ENCODE measurements around the gene GUCY2D. TPM values are rescaled to one million over a fixed set of nuclear protein-coding genes. Genes with fewer than 3 reads are reported as not detected.
A peak's percentile ranks its signal among the peaks of the same experiment; 100 is the strongest.

The GUCY2D gene
- total RNA-seq, 2 experiments from 2014 or later = not detected

GRCh38 chr17:7997186-7997585 lies 5.2 kb upstream of the GUCY2D start:
- H3K36me3 Mint-ChIP-seq = no peaks in the 10 kb centered on the region
- H3K9me3 Mint-ChIP-seq (ENCODE audit: low read depth) = no peaks in the 10 kb centered on the region
- CTCF ChIA-PET = interaction anchor here (0.7 to 2.7 kb wide), 26 partner anchors 8 to 253 kb away, joined by 3 to 14 read pairs (median 4); partner anchors contain the start of genes NAA38 and RNF227
- peaks cover 7% of the 10 kb centered on the region for H3K4me1 Mint-ChIP-seq
- no peak overlapping the region for H3K27ac Mint-ChIP-seq
- peaks cover 49% of the 10 kb centered on the region for H3K27me3 Mint-ChIP-seq
- ATAC-seq = peak; percentile 77
- peak; percentile 72 for DNase-seq
- no peak overlapping the region for H3K4me3 Mint-ChIP-seq

- CTCF ChIA-PET = interaction anchor here (0.9 to 2.3 kb wide), 7 partner anchors 13 to 138 kb away, joined by 3 to 15 read pairs (median 4); no protein-coding TSS in a partner anchor
- peaks cover 6% of the 10 kb centered on the region for H3K4me1 Mint-ChIP-seq
- H3K9me3 Mint-ChIP-seq (ENCODE audit: low read depth) = no peaks in the 10 kb centered on the region
- peaks cover 59% of the 10 kb centered on the region for H3K27me3 Mint-ChIP-seq
- H3K27ac Mint-ChIP-seq = no peak overlapping the region
- H3K4me3 Mint-ChIP-seq = no peak overlapping the region
- DNase-seq (no peak), ATAC-seq (no peak)
- no peaks in the 10 kb centered on the region for H3K36me3 Mint-ChIP-seq
These were observed 542 bp downstream of the GUCY2D start for GRCh38 chr17:8002721-8003593.

- peaks cover 6% of the 10 kb centered on the region for H3K4me1 Mint-ChIP-seq
- no peak for ATAC-seq
- CTCF ChIA-PET = interaction anchor here (1.1 to 2.0 kb wide), 3 partner anchors 11 to 38 kb away, joined by 3 to 7 read pairs (median 5); no protein-coding TSS in a partner anchor
- DNase-seq = no peak
- no peaks in the 10 kb centered on the region for H3K36me3 Mint-ChIP-seq
- no peaks in the 10 kb centered on the region for H3K9me3 Mint-ChIP-seq (ENCODE audit: low read depth)
- no peak overlapping the region for H3K4me3 Mint-ChIP-seq
- no peak overlapping the region for H3K27ac Mint-ChIP-seq
- peaks cover 55% of the 10 kb centered on the region for H3K27me3 Mint-ChIP-seq
These were observed 1.3 kb downstream of the GUCY2D start for GRCh38 chr17:8003594-8004181.

- no peak for ATAC-seq
- H3K9me3 Mint-ChIP-seq (ENCODE audit: low read depth) = no peaks in the 10 kb centered on the region
- no peaks in the 10 kb centered on the region for H3K36me3 Mint-ChIP-seq
- peaks cover 50% of the 10 kb centered on the region for H3K27me3 Mint-ChIP-seq
- DNase-seq = no peak
- peaks cover 6% of the 10 kb centered on the region for H3K4me1 Mint-ChIP-seq
- no peak overlapping the region for H3K4me3 Mint-ChIP-seq
- CTCF ChIA-PET = interaction anchor here (0.7 to 2.0 kb wide), 7 partner anchors 11 to 55 kb away, joined by 3 to 7 read pairs (median 3); no protein-coding TSS in a partner anchor
- no peak overlapping the region for H3K27ac Mint-ChIP-seq
These were observed 2.5 kb downstream of the GUCY2D start for GRCh38 chr17:8004899-8005298.

GRCh38 chr17:8005357-8005756 lies 2.9 kb downstream of the GUCY2D start:
- ATAC-seq (no peak), DNase-seq (no peak)
- CTCF ChIA-PET = interaction anchor here (0.7 to 2.0 kb wide), 6 partner anchors 11 to 54 kb away, joined by 3 to 7 read pairs (median 3); no protein-coding TSS in a partner anchor
- H3K9me3 Mint-ChIP-seq (ENCODE audit: low read depth) = no peaks in the 10 kb centered on the region
- peaks cover 47% of the 10 kb centered on the region for H3K27me3 Mint-ChIP-seq
- H3K4me3 Mint-ChIP-seq = no peak overlapping the region
- no peaks in the 10 kb centered on the region for H3K36me3 Mint-ChIP-seq
- H3K4me1 Mint-ChIP-seq = peaks cover 6% of the 10 kb centered on the region
- no peak overlapping the region for H3K27ac Mint-ChIP-seq

GRCh38 chr17:8005967-8006730 lies 3.7 kb downstream of the GUCY2D start:
- H3K4me1 Mint-ChIP-seq = peaks cover 6% of the 10 kb centered on the region
- H3K36me3 Mint-ChIP-seq = no peaks in the 10 kb centered on the region
- H3K4me3 Mint-ChIP-seq = no peak overlapping the region
- CTCF ChIA-PET = interaction anchor here (1.1 to 2.0 kb wide), 4 partner anchors 10 to 53 kb away, joined by 3 to 7 read pairs (median 4); no protein-coding TSS in a partner anchor
- no peak for DNase-seq
- no peak for ATAC-seq
- H3K27me3 Mint-ChIP-seq = peaks cover 39% of the 10 kb centered on the region
- no peaks in the 10 kb centered on the region for H3K9me3 Mint-ChIP-seq (ENCODE audit: low read depth)
- H3K27ac Mint-ChIP-seq = peak overlapping the region; percentile 5

GRCh38 chr17:8006836-8007680 lies 4.6 kb downstream of the GUCY2D start:
- CTCF ChIA-PET = interaction anchor here (0.6 to 1.2 kb wide), 2 partner anchors 36 to 307 kb away, joined by 3 read pairs; no protein-coding TSS in a partner anchor

GRCh38 chr17:8007836-8008235 lies 5.4 kb downstream of the GUCY2D start:
- no peak overlapping the region for H3K4me3 Mint-ChIP-seq
- H3K27ac Mint-ChIP-seq = no peak overlapping the region
- no peaks in the 10 kb centered on the region for H3K36me3 Mint-ChIP-seq
- ATAC-seq (no peak), DNase-seq (no peak)
- H3K27me3 Mint-ChIP-seq = peaks cover 26% of the 10 kb centered on the region
- H3K4me1 Mint-ChIP-seq = no peaks in the 10 kb centered on the region
- H3K9me3 Mint-ChIP-seq (ENCODE audit: low read depth) = no peaks in the 10 kb centered on the region
- CTCF ChIA-PET = interaction anchor here (0.6 to 1.2 kb wide), 5 partner anchors 18 to 306 kb away, joined by 3 read pairs; no protein-coding TSS in a partner anchor

More at GRCh38 chr17:8006836-8007680, 4.6 kb downstream of the GUCY2D start:
- DNase-seq = no peak
- Mint-ChIP-seq H3K36me3 (no peaks in the 10 kb centered on the region), H3K4me3 (no peak overlapping the region), H3K9me3 (ENCODE audit: low read depth) (no peaks in the 10 kb centered on the region), H3K27ac (no peak overlapping the region), H3K4me1 (peaks cover 3% of the 10 kb centered on the region), H3K27me3 (peaks cover 33% of the 10 kb centered on the region)
- ATAC-seq = no peak

- H3K9me3 Mint-ChIP-seq (ENCODE audit: low read depth) = no peaks in the 10 kb centered on the region
- CTCF ChIA-PET = interaction anchor here (1.4 to 1.5 kb wide), 2 partner anchors 22 to 50 kb away, joined by 4 to 5 read pairs; no protein-coding TSS in a partner anchor
- ATAC-seq = no peak
- H3K4me3 Mint-ChIP-seq = no peak overlapping the region
- H3K4me1 Mint-ChIP-seq = peaks cover 8% of the 10 kb centered on the region
- H3K27me3 Mint-ChIP-seq = peaks cover 17% of the 10 kb centered on the region
- DNase-seq = no peak
- no peaks in the 10 kb centered on the region for H3K36me3 Mint-ChIP-seq
- no peak overlapping the region for H3K27ac Mint-ChIP-seq
These were observed 9.7 kb downstream of the GUCY2D start for GRCh38 chr17:8012045-8012580.

GRCh38 chr17:8012996-8013640 lies 10.7 kb downstream of the GUCY2D start:
- peaks cover 8% of the 10 kb centered on the region for H3K4me1 Mint-ChIP-seq
- ATAC-seq (no peak), DNase-seq (no peak)
- H3K36me3 Mint-ChIP-seq = no peaks in the 10 kb centered on the region
- no peak overlapping the region for H3K4me3 Mint-ChIP-seq
- H3K9me3 Mint-ChIP-seq (ENCODE audit: low read depth) = no peaks in the 10 kb centered on the region
- no peak overlapping the region for H3K27ac Mint-ChIP-seq
- CTCF ChIA-PET = interaction anchor here (1.0 to 1.5 kb wide), 4 partner anchors 12 to 49 kb away, joined by 4 to 5 read pairs (median 4); no protein-coding TSS in a partner anchor
- H3K27me3 Mint-ChIP-seq = peaks cover 19% of the 10 kb centered on the region

- no peak for ATAC-seq
- DNase-seq = no peak
- Mint-ChIP-seq H3K4me1 (peaks cover 8% of the 10 kb centered on the region), H3K27me3 (peaks cover 25% of the 10 kb centered on the region), H3K27ac (no peak overlapping the region), H3K9me3 (ENCODE audit: low read depth) (no peaks in the 10 kb centered on the region), H3K36me3 (no peaks in the 10 kb centered on the region), H3K4me3 (no peak overlapping the region)
- CTCF ChIA-PET = interaction anchor here (1.0 to 6.0 kb wide), 4 partner anchors 12 to 45 kb away, joined by 3 to 69 read pairs (median 4); no protein-coding TSS in a partner anchor
These were observed 11.5 kb downstream of the GUCY2D start for GRCh38 chr17:8013731-8014557.
